ENCODE data around the gene TGFBRAP1. TPM values are rescaled to one million over a fixed set of nuclear protein-coding genes. Genes with fewer than 3 reads are reported as not detected.
A peak's percentile ranks its signal among the peaks of the same experiment; 100 is the strongest.

Gene TGFBRAP1
- total and polyA plus RNA-seq, 9 donors: 7.2 to 19.1 (median 16.4) TPM

GRCh38 chr2:105376789-105377240 is 47.3 kb upstream of the TGFBRAP1 start:
- H3K27ac ChIP-seq: peak overlapping the region; percentile 79 to 98
- no peaks in the 10 kb centered on the region for H3K9me3 ChIP-seq
- no peaks in the 10 kb centered on the region for H3K27me3 ChIP-seq
- DNase-seq: peak in 2 of 5 donors; percentile 6 to 8
- no peak overlapping the region for H3K4me3 ChIP-seq
- TF ChIP-seq, protein P1, sequence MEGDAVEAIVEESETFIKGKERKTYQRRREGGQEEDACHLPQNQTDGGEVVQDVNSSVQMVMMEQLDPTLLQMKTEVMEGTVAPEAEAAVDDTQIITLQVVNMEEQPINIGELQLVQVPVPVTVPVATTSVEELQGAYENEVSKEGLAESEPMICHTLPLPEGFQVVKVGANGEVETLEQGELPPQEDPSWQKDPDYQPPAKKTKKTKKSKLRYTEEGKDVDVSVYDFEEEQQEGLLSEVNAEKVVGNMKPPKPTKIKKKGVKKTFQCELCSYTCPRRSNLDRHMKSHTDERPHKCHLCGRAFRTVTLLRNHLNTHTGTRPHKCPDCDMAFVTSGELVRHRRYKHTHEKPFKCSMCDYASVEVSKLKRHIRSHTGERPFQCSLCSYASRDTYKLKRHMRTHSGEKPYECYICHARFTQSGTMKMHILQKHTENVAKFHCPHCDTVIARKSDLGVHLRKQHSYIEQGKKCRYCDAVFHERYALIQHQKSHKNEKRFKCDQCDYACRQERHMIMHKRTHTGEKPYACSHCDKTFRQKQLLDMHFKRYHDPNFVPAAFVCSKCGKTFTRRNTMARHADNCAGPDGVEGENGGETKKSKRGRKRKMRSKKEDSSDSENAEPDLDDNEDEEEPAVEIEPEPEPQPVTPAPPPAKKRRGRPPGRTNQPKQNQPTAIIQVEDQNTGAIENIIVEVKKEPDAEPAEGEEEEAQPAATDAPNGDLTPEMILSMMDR (IDR thresholded peaks at IDR 0.05): no peak
- TF ChIP-seq POLR2A (IDR thresholded peaks at IDR 0.05) (no peak), EP300 (IDR thresholded peaks at IDR 0.05) (no peak)
- intact Hi-C loops (cut with DNase I): loop anchor here in 1 of 4 donors (5.0 kb wide), 1 partner anchor 120 kb away; no protein-coding TSS in a partner anchor
- H3K4me1 ChIP-seq (ENCODE audit: insufficient read depth): peaks cover 58% of the 10 kb centered on the region
- no peaks in the 10 kb centered on the region for H3K36me3 ChIP-seq
- 22 to 35% (median 33%) methylated on average over 5 of the region's 5 CpGs for WGBS, 3 donors

- 30 to 54% (median 36%) methylated on average over 11 of the region's 11 CpGs for WGBS, 3 donors
- peak overlapping the region; percentile 79 to 98 for H3K27ac ChIP-seq
- intact Hi-C loops (cut with DNase I): loop anchor here in 1 of 4 donors (5.0 kb wide), 1 partner anchor 121 kb away; no protein-coding TSS in a partner anchor
These were observed 46.5 kb upstream of the TGFBRAP1 start for GRCh38 chr2:105376010-105376409.

DNA sequence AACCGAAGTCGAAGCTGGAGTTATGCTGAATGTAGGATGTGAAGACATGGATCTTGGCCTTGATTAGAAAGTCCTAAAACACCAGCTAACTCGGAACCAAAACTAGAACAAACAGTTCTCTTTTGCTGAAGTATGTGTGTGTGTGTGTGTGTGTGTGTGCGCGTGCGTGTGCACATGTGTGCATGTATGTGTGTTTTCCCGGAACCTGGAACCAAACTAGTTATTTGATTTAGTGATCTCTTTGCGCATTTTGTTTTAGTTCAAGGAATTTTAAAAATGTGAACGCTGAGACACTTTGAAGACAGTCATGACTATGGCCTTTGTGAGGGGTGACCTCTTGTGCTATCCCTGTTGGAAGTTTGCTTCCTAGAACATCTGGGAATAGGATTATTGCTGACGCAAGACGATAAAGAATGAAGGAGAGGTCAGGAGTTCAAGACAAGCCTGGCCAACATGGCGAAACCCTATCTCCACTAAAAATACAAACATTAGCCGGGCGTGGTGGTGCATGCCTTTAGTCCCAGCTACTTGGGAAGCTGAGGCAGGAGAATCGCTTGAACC is 45.5 kb upstream of the TGFBRAP1 start:
- TF ChIP-seq, protein P1 (IDR thresholded peaks at IDR 0.05): peak in 1 of 3 donors; percentile 10
- peak; percentile 79 for TF ChIP-seq EP300 (IDR thresholded peaks at IDR 0.05)
- TF ChIP-seq POLR2A (IDR thresholded peaks at IDR 0.05): no peak
- peak; percentile 65 to 81 (median 75) for DNase-seq
- peak overlapping the region; percentile 79 to 98 for H3K27ac ChIP-seq
- intact Hi-C loops (cut with DNase I): loop anchor here in 1 of 4 donors (5.0 kb wide), 1 partner anchor 122 kb away; no protein-coding TSS in a partner anchor
- H3K36me3 ChIP-seq: no peaks in the 10 kb centered on the region
- H3K4me1 ChIP-seq (ENCODE audit: insufficient read depth): peaks cover 52% of the 10 kb centered on the region
- H3K4me3 ChIP-seq: no peak overlapping the region
- H3K27me3 ChIP-seq: no peaks in the 10 kb centered on the region
- WGBS, 3 donors: 11 to 25% (median 12%) methylated on average over 15 of the region's 15 CpGs
- no peaks in the 10 kb centered on the region for H3K9me3 ChIP-seq

More at GRCh38 chr2:105376010-105376409, 46.5 kb upstream of the TGFBRAP1 start:
- Histone ChIP-seq H3K27me3 (no peaks in the 10 kb centered on the region), H3K4me3 (no peak overlapping the region), H3K4me1 (ENCODE audit: insufficient read depth) (peaks cover 55% of the 10 kb centered on the region), H3K36me3 (no peaks in the 10 kb centered on the region), H3K9me3 (no peaks in the 10 kb centered on the region)
- DNase-seq: peak in 4 of 5 donors; percentile 37 to 60 (median 39)
- TF ChIP-seq POLR2A (IDR thresholded peaks at IDR 0.05) (no peak), EP300 (IDR thresholded peaks at IDR 0.05) (no peak)
- TF ChIP-seq, protein P1 (IDR thresholded peaks at IDR 0.05): no peak

DNA sequence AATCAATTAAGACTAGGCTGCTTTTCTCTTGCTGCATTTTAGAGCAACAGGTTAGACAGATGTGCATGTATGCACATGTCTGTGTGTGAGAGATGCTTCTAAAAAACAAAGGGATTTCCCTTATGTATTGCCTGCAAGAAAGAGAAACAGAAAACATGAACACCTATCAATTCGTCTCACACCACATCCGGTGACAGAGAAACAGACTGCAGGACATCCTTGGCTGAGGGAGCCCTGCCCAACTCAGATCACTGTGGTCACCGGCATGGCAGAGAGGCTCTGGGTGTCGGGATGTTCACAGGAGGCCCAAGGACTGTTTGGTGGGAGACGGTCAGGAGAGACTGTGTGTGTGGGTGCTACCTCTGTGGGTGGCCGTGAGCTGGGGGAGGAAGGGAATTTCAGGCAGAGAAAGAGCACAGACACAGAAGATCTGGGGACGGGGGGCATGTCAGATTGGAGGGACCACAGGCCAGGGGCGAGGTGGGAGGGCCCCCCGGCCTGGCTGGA is 44.4 kb upstream of the TGFBRAP1 start:
- TF ChIP-seq EP300 (IDR thresholded peaks at IDR 0.05) (no peak), POLR2A (IDR thresholded peaks at IDR 0.05) (no peak)
- TF ChIP-seq, protein P1 (IDR thresholded peaks at IDR 0.05): no peak
- Histone ChIP-seq H3K9me3 (no peaks in the 10 kb centered on the region), H3K4me1 (ENCODE audit: insufficient read depth) (peaks cover 44% of the 10 kb centered on the region), H3K27me3 (no peaks in the 10 kb centered on the region), H3K36me3 (no peaks in the 10 kb centered on the region), H3K4me3 (no peak overlapping the region), H3K27ac (peak overlapping the region; percentile 79 to 98)
- WGBS, 3 donors: 14 to 43% (median 33%) methylated on average over 9 of the region's 9 CpGs
- peak in 2 of 5 donors; percentile 15 to 57 for DNase-seq
- intact Hi-C loops (cut with DNase I): loop anchor here in 2 of 4 donors (5.0 kb wide), 1 partner anchor 143 kb away; no protein-coding TSS in a partner anchor
